IMR-90 (cell line): ENCODE data around the gene GINS1. TPM values are rescaled to one million over a fixed set of nuclear protein-coding genes. Genes with fewer than 3 reads are reported as not detected.
A peak's percentile ranks its signal among the peaks of the same experiment; 100 is the strongest.

Source experiments
- ATAC-seq: fragments of 200-7000 bp; cut with Tn5 transposase; 2 replicates; pipeline ENCODE4 v1.9.1; 2020; ENCODE audit warnings: low read depth, mild to moderate bottlenecking, moderate library complexity
- BruUV-seq: library from RNA; stranded (reverse); fragments of 400-500 nt; replicated peaks from 2 replicates; lab custom pipeline; 2021; lab: Mats Ljungman, UMichigan
- CTCF ChIA-PET: fragments of 300-600 bp; formaldehyde crosslinking; extraction: SDS; loops from one replicate; lab custom pipeline; 2021; ENCODE audit warnings: antibody characterized with exemption; lab: Yijun Ruan, JAX
- POLR2A ChIA-PET: fragments of 300-600 bp; sonication (Branson Sonifier 250); formaldehyde crosslinking; loops from one replicate; lab custom pipeline; 2022; ENCODE audit warnings: antibody characterized with exemption; ENCODE audit not compliant: unreplicated experiment; lab: Charles Lee
- DNase-seq: peaks from one replicate; pipeline ENCODE4 v3.0.0; 2013
- H2AFZ ChIP-seq: replicated peaks from 2 replicates; pipeline ENCODE3; 2013; ENCODE audit warnings: low read length, mild to moderate bottlenecking; ENCODE audit not compliant: poor library complexity
- H2AK5ac ChIP-seq: 2 replicates; pipeline ENCODE4 v1.6.1; 2013; ENCODE audit warnings: low read depth, low read length, inconsistent platforms
- H2AK9ac ChIP-seq: replicated peaks from 2 replicates; pipeline ENCODE3; 2013; ENCODE audit warnings: mild to moderate bottlenecking, low read depth, low read length, moderate library complexity; ENCODE audit not compliant: poor library complexity
- H2BK120ac ChIP-seq: 2 replicates; pipeline ENCODE4 v1.6.1; 2013; ENCODE audit warnings: low read depth, low read length, inconsistent platforms
- H2BK15ac ChIP-seq: 3 replicates; pipeline ENCODE4 v1.6.1; 2013; ENCODE audit warnings: low read depth, low read length, inconsistent platforms
- H2BK20ac ChIP-seq: 2 replicates; pipeline ENCODE4 v1.6.1; 2013; ENCODE audit warnings: low read depth, mild to moderate bottlenecking, inconsistent platforms, low read length, moderate library complexity
- H2BK5ac ChIP-seq: 2 replicates; pipeline ENCODE4 v1.6.1; 2013; ENCODE audit warnings: mild to moderate bottlenecking, low read depth, low read length, inconsistent platforms; ENCODE audit not compliant: poor library complexity, severe bottlenecking
- H3K14ac ChIP-seq: replicated peaks from 2 replicates; pipeline ENCODE4 v1.6.1; 2013; ENCODE audit warnings: low read depth, low read length, inconsistent platforms
- H3K18ac ChIP-seq: 2 replicates; pipeline ENCODE4 v1.6.1; 2013; ENCODE audit warnings: low read depth, low read length, control low read depth
- H3K23ac ChIP-seq: 2 replicates; pipeline ENCODE4 v1.6.1; 2013; ENCODE audit warnings: low read depth, low read length, inconsistent platforms
- H3K27ac ChIP-seq: 2 replicates; pipeline ENCODE4 v1.5.1; 2013; ENCODE audit warnings: mild to moderate bottlenecking, control low read depth, low read length; ENCODE audit not compliant: insufficient read depth
- H3K27me3 ChIP-seq: 2 replicates; pipeline ENCODE4 v1.6.1; 2013; ENCODE audit warnings: low read length; ENCODE audit not compliant: control insufficient read depth, insufficient read depth
- H3K36me3 ChIP-seq: 2 replicates; pipeline ENCODE4 v1.6.1; 2013; ENCODE audit warnings: low read length, mixed read lengths; ENCODE audit not compliant: control insufficient read depth, insufficient read depth
- H3K4ac ChIP-seq: 2 replicates; pipeline ENCODE4 v1.6.1; 2013; ENCODE audit warnings: low read depth, low read length, inconsistent platforms
- H3K4me1 ChIP-seq: 2 replicates; pipeline ENCODE4 v1.6.1; 2013; ENCODE audit warnings: low read length, mixed read lengths; ENCODE audit not compliant: control insufficient read depth, insufficient read depth
- H3K4me2 ChIP-seq: 2 replicates; pipeline ENCODE4 v1.6.1; 2013; ENCODE audit warnings: low read depth, mild to moderate bottlenecking, control low read depth, low read length, moderate library complexity
- H3K4me3 ChIP-seq: 2 replicates; pipeline ENCODE4 v1.5.1; 2013; ENCODE audit warnings: low read depth, mild to moderate bottlenecking, control low read depth, low read length, moderate library complexity; ENCODE audit not compliant: insufficient read depth
- H3K56ac ChIP-seq: 2 replicates; pipeline ENCODE4 v1.6.1; 2013; ENCODE audit warnings: low read length, inconsistent platforms; ENCODE audit not compliant: insufficient read depth; ENCODE audit errors: extremely low read depth
- H3K79me1 ChIP-seq, 2 experiments: 2 replicates each; pipeline ENCODE4 v1.6.1; 2013; ENCODE audit warnings: low read length in 2 of 2, inconsistent platforms in 1 of 2, low read depth in 1 of 2
- H3K9ac ChIP-seq: 2 replicates; pipeline ENCODE4 v1.6.1; 2013; ENCODE audit warnings: low read depth, low read length, control low read depth
- H3K9me1 ChIP-seq: 2 replicates; pipeline ENCODE4 v1.6.1; 2013; ENCODE audit warnings: low read length, inconsistent platforms; ENCODE audit not compliant: insufficient read depth
- H3K9me3 ChIP-seq: 2 replicates; pipeline ENCODE4 v1.6.1; 2013; ENCODE audit warnings: low read length; ENCODE audit not compliant: control insufficient read depth, insufficient read depth
- H4K20me1 ChIP-seq: 2 replicates; pipeline ENCODE4 v1.6.1; 2013; ENCODE audit warnings: low read length, inconsistent platforms; ENCODE audit not compliant: insufficient read depth
- H4K5ac ChIP-seq: 2 replicates; pipeline ENCODE4 v1.6.1; 2013; ENCODE audit warnings: mild to moderate bottlenecking, low read depth, low read length, control low read depth
- H4K8ac ChIP-seq, 2 experiments: 2 replicates each; pipeline ENCODE4 v1.6.1; 2013; ENCODE audit warnings: low read depth in 2 of 2, low read length in 2 of 2, control low read depth in 1 of 2, inconsistent platforms in 1 of 2
- H4K91ac ChIP-seq: 2 replicates; pipeline ENCODE4 v1.6.1; 2013; ENCODE audit warnings: low read depth, low read length, inconsistent platforms; ENCODE audit not compliant: insufficient read depth
- CEBPB ChIP-seq: IDR thresholded peaks from 2 replicates; pipeline ENCODE4 v1.6.1; 2012; ENCODE audit warnings: low read depth, low read length, improper control_type of control experiment
- CHD1 ChIP-seq: IDR thresholded peaks from 2 replicates; pipeline ENCODE4 v1.6.1; 2012; ENCODE audit warnings: low read depth, low read length, improper control_type of control experiment
- FOS ChIP-seq: fragments of 150-350 bp; IDR thresholded peaks from 2 replicates; pipeline ENCODE4 v1.6.1; 2016; ENCODE audit warnings: low read depth, low read length
- MAFK ChIP-seq: IDR thresholded peaks from 2 replicates; pipeline ENCODE4 v1.6.1; 2012; ENCODE audit warnings: low read depth, low read length, improper control_type of control experiment
- MXI1 ChIP-seq: IDR thresholded peaks from 2 replicates; pipeline ENCODE4 v1.6.1; 2012; ENCODE audit warnings: low read depth, mild to moderate bottlenecking, low read length, moderate library complexity, borderline replicate concordance
- RCOR1 ChIP-seq: IDR thresholded peaks from 2 replicates; pipeline ENCODE4 v1.6.1; 2012; ENCODE audit warnings: mild to moderate bottlenecking, low read length, improper control_type of control experiment; ENCODE audit not compliant: insufficient replicate concordance
- WGBS, 2 experiments: methylation state at CpG; one replicate each; pipeline versions ENCODE4 v1.1.5 to v1.1.7; 2013; ENCODE audit warnings: missing lambda C conversion rate in 2 of 2; ENCODE audit not compliant: insufficient read length in 1 of 2; ENCODE audit errors: extremely low coverage in 2 of 2; 5-methylcytosine and 5-hydroxymethylcytosine counted together
- dilution Hi-C: fragments of 300-500 bp; cut with HindIII; formaldehyde crosslinking; loops from one replicate; pipeline ENCODE4 v1.14.3; 2018; ENCODE audit warnings: low sequenced_read_pairs; ENCODE audit not compliant: unreplicated experiment
- in situ Hi-C: fragments of 300-500 bp; cut with MboI; formaldehyde crosslinking; loops from 3 replicates; pipeline ENCODE4 v1.14.3; 2019; ENCODE audit warnings: low sequenced_read_pairs, inconsistent platforms, mixed read lengths
- intact Hi-C: fragments of 100-400 bp; cut with micrococcal nuclease; formaldehyde crosslinking; loops from 2 replicates; pipeline ENCODE4 v1.10.0; 2022
- polyA plus RNA-seq, 3 experiments: library from polyadenylated mRNA; depleted of rRNA; stranded (reverse); fragments of >200 nt; gene quantifications; 2 replicates each; pipeline ENCODE4 v1.2.3, GENCODE V29; 2012; ENCODE audit warnings: low replicate concordance in 1 of 3
- total RNA-seq: library from RNA; depleted of rRNA; stranded (reverse); fragments of >200 nt; gene quantifications from 2 replicates; pipeline ENCODE4 v1.2.3, GENCODE V29; 2012
- TF ChIP-seq, protein P1 (sequence below): conservative IDR thresholded peaks from 2 replicates; pipeline ENCODE4 v1.5.1; 2012; ENCODE audit warnings: mild to moderate bottlenecking, low read depth, low read length, improper control_type of control experiment
- TF ChIP-seq, protein P2 (sequence below): fragments of 150-350 bp; IDR thresholded peaks from 2 replicates; pipeline ENCODE4 v1.6.1; 2017; ENCODE audit warnings: mild to moderate bottlenecking, antibody characterized with exemption, low read length, low read depth

The GINS1 gene
- total and polyA plus RNA-seq, 2 of the 4 experiments (the other 2 are of a cell fraction) = 4.9 to 6.6 TPM

DNA sequence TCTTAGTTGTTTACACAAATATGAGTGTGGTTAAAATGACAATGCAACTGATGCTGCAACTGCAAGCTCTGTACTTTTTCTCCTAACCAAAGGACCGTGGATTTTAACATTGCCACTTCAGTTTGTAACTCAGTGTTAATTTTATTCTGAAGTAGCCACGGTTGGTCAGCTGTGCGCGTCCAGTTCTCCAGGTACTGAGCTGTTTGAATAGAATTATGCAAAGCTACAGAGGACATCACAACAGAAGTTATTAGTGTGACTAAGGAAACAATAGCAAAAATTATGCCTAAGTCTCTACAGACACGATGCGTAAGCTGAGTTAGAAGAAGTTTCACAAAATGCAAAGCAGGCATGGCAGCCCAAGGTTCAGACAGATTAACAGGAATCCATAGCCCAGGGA is 12.5 kb upstream of the GINS1 start (continued):
- TF ChIP-seq, protein P1, sequence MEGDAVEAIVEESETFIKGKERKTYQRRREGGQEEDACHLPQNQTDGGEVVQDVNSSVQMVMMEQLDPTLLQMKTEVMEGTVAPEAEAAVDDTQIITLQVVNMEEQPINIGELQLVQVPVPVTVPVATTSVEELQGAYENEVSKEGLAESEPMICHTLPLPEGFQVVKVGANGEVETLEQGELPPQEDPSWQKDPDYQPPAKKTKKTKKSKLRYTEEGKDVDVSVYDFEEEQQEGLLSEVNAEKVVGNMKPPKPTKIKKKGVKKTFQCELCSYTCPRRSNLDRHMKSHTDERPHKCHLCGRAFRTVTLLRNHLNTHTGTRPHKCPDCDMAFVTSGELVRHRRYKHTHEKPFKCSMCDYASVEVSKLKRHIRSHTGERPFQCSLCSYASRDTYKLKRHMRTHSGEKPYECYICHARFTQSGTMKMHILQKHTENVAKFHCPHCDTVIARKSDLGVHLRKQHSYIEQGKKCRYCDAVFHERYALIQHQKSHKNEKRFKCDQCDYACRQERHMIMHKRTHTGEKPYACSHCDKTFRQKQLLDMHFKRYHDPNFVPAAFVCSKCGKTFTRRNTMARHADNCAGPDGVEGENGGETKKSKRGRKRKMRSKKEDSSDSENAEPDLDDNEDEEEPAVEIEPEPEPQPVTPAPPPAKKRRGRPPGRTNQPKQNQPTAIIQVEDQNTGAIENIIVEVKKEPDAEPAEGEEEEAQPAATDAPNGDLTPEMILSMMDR = no peak
- TF ChIP-seq MXI1 = no peak

DNA sequence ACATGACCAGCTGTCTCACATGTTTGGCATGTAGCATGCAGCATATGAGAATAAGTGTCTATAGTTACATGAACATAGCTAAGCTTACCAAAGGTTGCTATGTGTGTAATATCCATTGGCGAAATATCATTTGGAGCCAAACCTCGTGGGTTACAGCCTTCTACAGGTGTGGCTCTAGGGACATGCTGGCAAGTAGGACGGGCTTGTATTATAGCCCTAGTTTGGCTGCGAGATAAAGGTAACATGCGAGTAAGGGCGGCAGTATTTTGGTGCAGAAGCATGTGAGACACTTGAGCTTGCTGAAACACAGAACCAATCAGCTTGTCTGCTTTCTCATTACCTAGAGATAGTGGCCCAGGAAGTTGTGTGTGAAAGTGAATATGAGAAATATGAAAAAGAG is 10.4 kb upstream of the GINS1 start:
- Histone ChIP-seq H2BK15ac (peak overlapping the region; percentile 60; the same call in 1 of the 3 replicates), H3K9me1 (peaks cover 5% of the 10 kb centered on the region), H4K20me1 (no peaks in the 10 kb centered on the region), H3K9ac (no peak overlapping the region), H3K79me1 (no peaks in the 10 kb centered on the region), H2AK9ac (no peak overlapping the region), H2AK5ac (peak overlapping the region; percentile 29; the same call in 1 of the 2 replicates), H3K23ac (0 out of 2 replicates have a peak overlapping the region, but pooled peaks have one; percentile 8), H2BK20ac (no peak overlapping the region), H2AFZ (no peak overlapping the region), H3K18ac (no peak overlapping the region), H4K91ac (no peak overlapping the region), H3K4me3 (no peak overlapping the region), H2BK120ac (peak overlapping the region; percentile 57), H2BK5ac (no peak overlapping the region), H3K4me1 (peaks cover 5% of the 10 kb centered on the region; the same call in 1 of the 2 replicates), H3K27me3 (no peaks in the 10 kb centered on the region), H3K36me3 (no peaks in the 10 kb centered on the region), H4K8ac (no peak overlapping the region), H4K5ac (0 out of 2 replicates have a peak overlapping the region, but pooled peaks have one; percentile 17), H3K14ac (peak overlapping the region; percentile 37; the same call in 1 of the 2 replicates), H3K9me3 (peaks cover 3% of the 10 kb centered on the region; the same call in 1 of the 2 replicates), H3K4me2 (no peak overlapping the region), H3K4ac (peak overlapping the region; percentile 52), H3K56ac (no peak overlapping the region), H3K27ac (no peak overlapping the region)
- CTCF ChIA-PET = interaction anchor here (1.3 to 3.8 kb wide), 2 partner anchors 103 to 404 kb away, joined by 3 to 24 read pairs; no protein-coding TSS in a partner anchor
- no peak for ATAC-seq
- TF ChIP-seq FOS (no peak), RCOR1 (no peak), MAFK (no peak), CHD1 (no peak), CEBPB (no peak)
- TF ChIP-seq, protein P2, sequence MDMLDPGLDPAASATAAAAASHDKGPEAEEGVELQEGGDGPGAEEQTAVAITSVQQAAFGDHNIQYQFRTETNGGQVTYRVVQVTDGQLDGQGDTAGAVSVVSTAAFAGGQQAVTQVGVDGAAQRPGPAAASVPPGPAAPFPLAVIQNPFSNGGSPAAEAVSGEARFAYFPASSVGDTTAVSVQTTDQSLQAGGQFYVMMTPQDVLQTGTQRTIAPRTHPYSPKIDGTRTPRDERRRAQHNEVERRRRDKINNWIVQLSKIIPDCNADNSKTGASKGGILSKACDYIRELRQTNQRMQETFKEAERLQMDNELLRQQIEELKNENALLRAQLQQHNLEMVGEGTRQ = no peak
- BruUV-seq = no TSS peak
- POLR2A ChIA-PET = interaction anchor here (0.6 kb wide), 1 partner anchor 314 kb away, joined by 3 read pairs; no protein-coding TSS in a partner anchor
- in situ Hi-C loops = loop anchor here (5.0 to 25.0 kb wide), 3 partner anchors 100 to 760 kb away; partner anchors contain the start of gene APMAP
- 80% methylated on average over 2 of the region's 6 CpGs; no CpG with 5 or more reads in 1 of the 2 experiments for WGBS, 2 experiments
- dilution Hi-C loops = no loop called here
- intact Hi-C loops = loop anchor here (5.0 kb wide), 4 partner anchors 150 to 315 kb away; partner anchors contain the start of genes PYGB and VSX1
- no peak for DNase-seq
